EL (cell line): ENCODE data around the gene SCUBE3.

ENCODE experiments used
- DNase-seq: peaks from one replicate; pipeline ENCODE4 v3.0.0-alpha.2; 2016

Gene SCUBE3

DNA sequence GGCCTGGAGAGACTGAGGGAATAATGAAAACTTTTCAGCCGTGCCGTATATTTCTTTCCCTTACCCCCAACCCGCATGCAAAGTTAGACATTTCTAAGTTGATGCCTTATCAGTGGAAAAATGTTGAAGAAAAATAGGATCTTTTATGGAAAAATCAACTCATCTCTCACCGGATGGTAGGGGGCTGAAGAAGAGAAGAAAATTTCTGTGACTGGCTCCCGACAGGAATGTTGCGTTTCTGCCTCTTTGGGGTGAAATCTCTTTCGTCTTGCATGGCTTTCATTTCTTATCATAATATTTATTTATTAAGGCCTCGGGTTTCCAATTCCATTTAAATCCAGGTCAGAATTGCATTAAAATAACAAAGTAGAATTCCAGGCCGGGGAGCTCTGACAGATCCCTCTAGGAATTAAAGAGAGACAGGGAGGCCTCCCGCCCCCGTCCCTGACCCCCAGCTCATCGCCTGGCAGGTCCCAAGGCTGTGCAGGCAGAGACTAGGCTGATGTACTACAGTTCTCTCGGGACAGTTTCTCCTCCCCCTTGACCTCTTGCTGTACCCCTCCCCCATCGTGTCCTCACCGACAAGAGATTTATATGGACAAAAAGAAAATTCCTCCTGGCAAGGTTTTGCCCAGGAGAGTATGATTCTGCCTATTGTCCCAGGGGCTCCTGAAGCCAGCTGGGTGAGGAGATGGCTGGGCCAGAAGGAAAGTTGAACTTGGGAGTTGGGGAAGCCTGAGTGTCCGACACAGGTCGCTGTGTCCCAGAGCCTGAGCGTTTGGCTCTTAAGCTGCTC, 1.3 kb downstream of the SCUBE3 start:
- DNase-seq: peak; percentile 25

DNA sequence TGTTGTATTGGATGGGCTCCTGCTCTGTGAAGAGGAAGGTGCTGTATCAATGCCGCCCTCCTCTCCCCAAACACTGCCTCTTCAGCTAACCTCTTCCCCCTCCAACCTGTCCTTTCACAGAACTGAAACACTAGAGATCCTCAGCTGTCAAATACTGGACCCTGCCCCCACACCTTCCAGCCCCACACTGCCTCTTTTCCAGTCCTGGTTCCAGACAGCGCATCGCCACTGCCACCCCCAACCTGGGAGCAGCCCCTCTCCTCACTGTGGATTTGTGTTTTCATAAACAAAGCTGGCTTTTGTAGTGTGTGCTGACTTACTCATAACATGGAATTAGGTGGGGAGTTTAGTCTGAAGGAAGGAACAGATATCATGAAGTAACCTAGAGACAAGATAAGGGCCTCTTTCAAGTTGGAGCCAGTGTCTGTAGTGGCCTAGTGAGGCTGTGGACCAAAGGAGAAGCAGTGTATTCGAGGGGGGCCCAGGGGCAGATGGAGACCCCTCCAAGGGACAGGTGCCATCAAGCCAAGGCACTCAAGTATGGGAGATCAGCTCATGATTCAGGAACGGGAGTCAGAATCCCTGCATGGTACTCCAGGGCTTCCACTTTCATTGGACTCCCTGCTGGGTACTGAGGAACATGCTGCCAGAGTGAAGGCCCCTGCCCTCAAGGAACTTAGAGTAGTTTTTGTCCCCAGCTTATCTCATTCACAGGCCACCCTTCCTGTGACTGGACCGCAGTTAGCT, 2.1 kb downstream of the SCUBE3 start:
- DNase-seq: no peak

DNA sequence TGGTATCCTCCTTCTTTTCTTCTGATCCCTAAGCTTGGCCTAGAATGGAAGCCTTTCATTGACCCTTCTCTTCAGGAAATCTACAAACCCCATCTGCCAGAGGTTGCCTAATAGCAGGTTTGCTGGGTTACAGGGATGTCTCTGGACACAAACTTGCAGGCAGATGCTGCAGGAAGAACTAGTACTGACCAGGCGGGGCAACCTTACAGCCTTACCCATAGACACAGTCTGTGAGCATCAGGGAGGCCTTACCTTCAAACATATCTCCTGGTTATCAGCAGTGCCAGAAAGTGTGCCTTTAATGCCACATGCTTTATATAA, 2.6 kb downstream of the SCUBE3 start:
- no peak for DNase-seq

- no peak for DNase-seq
These were observed 3.4 kb downstream of the SCUBE3 start for GRCh38 chr6:35216851-35217811.

- no peak for DNase-seq
These were observed 4.3 kb downstream of the SCUBE3 start for GRCh38 chr6:35218021-35218420.

DNA sequence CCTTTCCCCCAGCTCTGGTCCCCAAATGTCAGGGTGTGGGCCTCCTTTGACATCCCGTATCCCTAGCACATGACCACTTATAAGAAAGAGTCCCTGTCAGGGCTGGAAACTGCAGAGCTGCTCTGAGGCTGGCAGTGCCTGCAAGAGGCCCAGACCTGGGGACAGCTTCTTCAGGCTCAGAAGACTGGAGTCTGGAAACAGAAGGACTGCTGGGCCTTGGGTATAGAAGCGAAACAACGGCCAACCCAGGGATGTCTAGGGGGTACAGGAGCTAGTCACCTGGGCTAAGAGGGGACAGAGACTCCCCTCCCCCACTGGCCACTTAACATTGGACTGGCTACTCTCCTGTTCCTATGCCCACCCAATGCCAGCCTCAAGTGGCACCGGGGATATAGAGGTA, 4.7 kb downstream of the SCUBE3 start:
- DNase-seq: no peak

GRCh38 chr6:35219683-35220326, 6.0 kb downstream of the SCUBE3 start:
- no peak for DNase-seq

DNA sequence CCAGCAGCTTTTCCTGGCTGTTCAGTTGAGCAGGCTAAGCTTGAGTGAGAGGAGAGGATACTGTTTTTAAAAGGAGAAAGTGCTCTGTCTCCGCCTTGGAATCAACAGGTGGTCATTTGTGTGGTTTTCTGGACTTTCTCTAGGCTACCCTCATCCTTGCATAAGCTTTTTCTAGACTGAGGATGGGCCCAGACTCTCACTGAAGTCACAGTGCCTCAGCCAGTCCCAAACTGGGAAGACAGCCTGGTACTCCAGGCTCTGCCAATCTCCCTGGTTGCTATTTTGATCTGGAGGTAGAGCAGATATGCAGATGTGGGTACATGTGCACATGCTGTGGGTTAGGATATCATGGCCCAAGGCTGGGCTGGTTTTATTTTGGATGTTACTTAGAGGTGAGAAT, 7.0 kb downstream of the SCUBE3 start:
- no peak for DNase-seq

- DNase-seq: no peak
These were observed 9.6 kb downstream of the SCUBE3 start for GRCh38 chr6:35223396-35223795.

GRCh38 chr6:35224720-35225119, 11.0 kb downstream of the SCUBE3 start:
- no peak for DNase-seq

- DNase-seq: no peak
These were observed 14.7 kb downstream of the SCUBE3 start for GRCh38 chr6:35228481-35228880.

DNA sequence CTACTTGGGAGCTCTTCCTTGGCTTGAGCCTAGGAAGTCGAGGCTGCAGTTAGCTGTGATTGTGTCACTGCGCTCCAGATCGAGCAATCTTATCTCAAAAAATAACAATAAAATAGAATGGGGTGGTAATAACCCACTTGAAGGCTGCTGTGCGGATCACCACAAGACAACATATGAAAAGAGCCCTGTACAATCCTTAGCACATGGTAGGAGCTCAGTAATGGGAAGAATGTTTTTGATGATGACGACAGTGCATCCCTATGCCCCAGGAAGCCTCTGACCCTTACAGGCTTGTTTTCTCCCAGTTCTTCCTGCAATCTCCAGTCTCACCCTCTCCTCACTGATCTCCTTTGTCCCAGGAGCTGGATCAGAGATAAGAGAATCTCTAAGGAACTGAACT, 15.5 kb downstream of the SCUBE3 start:
- DNase-seq: no peak

- DNase-seq: no peak
These were observed 16.7 kb downstream of the SCUBE3 start for GRCh38 chr6:35230498-35230897.

- DNase-seq: no peak
These were observed 17.2 kb downstream of the SCUBE3 start for GRCh38 chr6:35230950-35231349.

GRCh38 chr6:35231563-35231962, 17.8 kb downstream of the SCUBE3 start:
- no peak for DNase-seq

- DNase-seq: no peak
These were observed 21.1 kb downstream of the SCUBE3 start for GRCh38 chr6:35234901-35235300.

DNA sequence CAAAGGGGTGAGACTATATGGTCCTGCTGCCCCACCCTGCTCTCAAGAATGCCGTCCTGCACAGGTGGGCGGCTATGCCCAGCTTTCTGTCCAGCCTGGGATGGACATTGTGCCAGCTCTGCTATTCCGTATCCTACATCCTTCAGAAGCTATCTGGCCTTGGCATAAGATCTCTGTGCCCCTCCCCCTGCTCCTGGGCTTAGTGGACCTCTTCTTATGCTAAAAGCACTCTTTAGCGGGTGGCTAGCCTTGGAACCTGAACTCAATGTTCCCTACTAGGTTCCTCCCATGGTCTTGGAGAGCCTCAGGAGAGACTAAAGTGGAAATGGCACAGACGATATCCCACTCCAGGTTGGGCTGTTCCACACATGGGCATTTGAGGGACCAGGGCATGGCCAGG, 22.5 kb downstream of the SCUBE3 start:
- no peak for DNase-seq

GRCh38 chr6:35237476-35237875, 23.7 kb downstream of the SCUBE3 start:
- DNase-seq: no peak

GRCh38 chr6:35238843-35239289, 25.1 kb downstream of the SCUBE3 start:
- no peak for DNase-seq

GRCh38 chr6:35239581-35239980, 25.8 kb downstream of the SCUBE3 start:
- DNase-seq: no peak

DNA sequence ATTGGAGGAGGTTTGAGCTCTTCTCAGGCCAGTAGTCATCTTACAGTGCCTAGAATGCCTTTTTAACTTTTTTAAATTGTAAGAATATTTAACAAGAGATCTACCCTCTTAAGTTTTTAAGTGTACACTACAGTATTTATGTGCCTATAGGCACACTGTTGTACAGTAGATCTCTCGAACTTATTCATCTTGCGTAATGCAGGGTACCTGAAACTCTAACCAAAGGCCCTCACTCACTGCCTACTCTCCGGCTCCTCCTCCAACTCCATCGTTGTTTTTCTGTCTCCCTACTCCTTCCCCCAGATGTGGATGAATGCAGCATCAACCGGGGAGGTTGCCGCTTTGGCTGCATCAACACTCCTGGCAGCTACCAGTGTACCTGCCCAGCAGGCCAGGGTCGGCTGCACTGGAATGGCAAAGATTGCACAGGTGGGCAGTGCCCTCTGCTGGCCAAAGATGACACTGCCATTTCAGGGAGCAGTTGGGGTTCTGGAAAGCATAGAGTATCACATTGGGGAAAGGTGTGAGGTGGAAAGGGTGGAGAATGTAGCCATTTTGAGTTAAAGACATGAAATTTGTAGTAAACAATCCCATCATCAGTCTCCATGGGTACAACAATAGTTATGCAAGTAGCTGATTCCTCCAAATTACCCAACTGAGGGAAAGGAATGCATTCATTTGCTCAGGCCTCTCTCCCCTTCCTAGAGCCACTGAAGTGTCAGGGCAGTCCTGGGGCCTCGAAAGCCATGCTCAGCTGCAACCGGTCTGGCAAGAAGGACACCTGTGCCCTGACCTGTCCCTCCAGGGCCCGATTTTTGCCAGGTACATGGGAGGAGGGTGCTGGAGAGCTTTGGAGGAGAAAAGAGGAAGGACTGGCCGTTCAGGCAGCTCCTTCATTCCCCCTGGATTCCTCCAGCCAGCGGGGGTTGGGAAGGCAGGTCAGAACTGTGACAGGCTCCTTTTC, 27.4 kb downstream of the SCUBE3 start:
- DNase-seq: peak; percentile 55

DNA sequence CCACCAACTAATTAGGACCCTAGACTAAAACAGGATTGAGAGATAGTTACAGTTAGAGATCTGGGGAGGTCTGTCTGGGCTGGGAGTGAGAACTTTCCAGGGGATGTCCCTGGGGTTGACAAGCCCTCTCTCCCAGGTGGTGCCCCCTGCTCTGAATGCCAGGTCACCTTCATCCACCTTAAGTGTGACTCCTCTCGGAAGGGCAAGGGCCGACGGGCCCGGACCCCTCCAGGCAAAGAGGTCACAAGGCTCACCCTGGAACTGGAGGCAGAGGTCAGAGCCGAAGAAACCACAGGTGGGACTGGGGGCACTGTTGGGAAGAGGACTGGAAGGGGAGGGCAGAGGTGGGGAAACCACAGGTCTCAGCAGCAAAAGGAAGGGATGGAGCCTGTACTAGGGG, 28.7 kb downstream of the SCUBE3 start:
- no peak for DNase-seq
